Prostate gland (tissue), 2 donors: Measurements from ENCODE around the gene WFIKKN2. TPM values are rescaled to one million over a fixed set of nuclear protein-coding genes. Genes with fewer than 3 reads are reported as not detected.

Source experiments
- DNase-seq: peaks from one replicate; pipeline ENCODE4 v3.0.0-alpha.2; 2019; ENCODE audit warnings: low spot score
- H3K27ac ChIP-seq, 2 donors: fragments of 200-600 bp; sonication (generic); 2 replicates each; pipeline ENCODE4 v1.5.1; 2017 to 2019
- H3K27me3 ChIP-seq: fragments of 200-600 bp; sonication (generic); replicated peaks from 2 replicates; pipeline ENCODE4 v1.5.1; 2019; ENCODE audit not compliant: insufficient read depth
- H3K36me3 ChIP-seq, 2 donors: fragments of 200-600 bp; sonication (generic); 1 replicate in 1 of 2; 2 replicates in 1 of 2; pipeline versions ENCODE4 v1.5.1 to v1.8.1; 2017 to 2019
- H3K4me1 ChIP-seq: fragments of 200-600 bp; sonication (generic); replicated peaks from 2 replicates; pipeline ENCODE4 v1.5.1; 2019
- H3K4me3 ChIP-seq, 2 donors: fragments of 200-600 bp; sonication (generic); 2 replicates each; pipeline ENCODE4 v1.5.1; 2017 to 2019
- H3K9me3 ChIP-seq: fragments of 200-600 bp; sonication (generic); 2 replicates; pipeline ENCODE4 v1.5.1; 2017
- POLR2A ChIP-seq: fragments of 450-650 bp; IDR thresholded peaks from one replicate; pipeline ENCODE4 v1.6.1; 2016; ENCODE audit warnings: antibody characterized with exemption, mild to moderate bottlenecking
- POLR2AphosphoS5 ChIP-seq: sonication (generic); formaldehyde crosslinking; IDR thresholded peaks from one replicate; pipeline ENCODE4 v1.6.1; 2017; ENCODE audit warnings: antibody characterized with exemption
- WGBS: methylation state at CpG from one replicate; pipeline ENCODE4 v1.1.5; 2018; 5-methylcytosine and 5-hydroxymethylcytosine counted together
- intact Hi-C: fragments of 100-400 bp; cut with DNase I; formaldehyde crosslinking; loops from one replicate; pipeline ENCODE4 v1.14.2; 2022
- total RNA-seq, 2 donors: library from RNA; depleted of rRNA; stranded (reverse); fragments of >200 nt; gene quantifications; one replicate each; pipeline ENCODE4 v1.1.0, GENCODE V29; 2016
- TF ChIP-seq, protein P1 (sequence below), 4 experiments: fragments of 200-600 bp in 2 of 4; fragments of 450-650 bp in 2 of 4; sonication (generic) in 2 of 4; IDR thresholded peaks; 1 replicate in 3 of 4; 2 replicates in 1 of 4; pipeline ENCODE4 v1.5.1; 2016 to 2019; ENCODE audit warnings: antibody characterized with exemption in 4 of 4, mild to moderate bottlenecking in 2 of 4, moderate library complexity in 2 of 4

Gene WFIKKN2
- total RNA-seq, 2 donors from 2014 or later: 0.18 to 2.4 TPM

DNA sequence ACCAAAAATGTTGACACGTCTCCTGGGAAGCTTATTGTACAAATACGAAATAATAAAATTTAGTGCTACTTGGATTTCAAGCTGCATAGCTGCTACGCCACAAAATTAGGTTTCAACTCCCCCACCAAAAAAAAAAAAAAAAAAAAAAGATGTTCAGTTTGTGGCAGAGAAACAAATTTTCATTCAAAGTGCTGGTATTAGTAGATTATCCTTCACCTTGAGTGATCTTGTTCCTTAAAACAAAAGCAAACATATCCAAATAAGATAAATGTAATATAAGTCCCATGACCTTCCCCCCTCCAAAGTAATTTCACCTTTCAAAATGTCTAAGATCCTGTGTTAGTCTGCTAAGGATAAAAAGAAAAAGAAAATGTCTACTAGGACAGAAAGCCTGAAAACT, 28.5 kb downstream of the WFIKKN2 start:
- Histone ChIP-seq H3K4me1 (no peaks in the 10 kb centered on the region), H3K36me3 (no peaks in the 10 kb centered on the region), H3K4me3 (peak overlapping the region; percentile 79 to 98), H3K27ac (peak overlapping the region; percentile 100), H3K27me3 (no peaks in the 10 kb centered on the region), H3K9me3 (no peaks in the 10 kb centered on the region)
- intact Hi-C loops: loop anchor here (2.0 kb wide), 1 partner anchor 91 kb away; no protein-coding TSS in a partner anchor
- no peak for DNase-seq
- WGBS: 16% methylated on average over 3 of the region's 3 CpGs
- TF ChIP-seq POLR2A (no peak), POLR2AphosphoS5 (no peak)
- TF ChIP-seq, protein P1, sequence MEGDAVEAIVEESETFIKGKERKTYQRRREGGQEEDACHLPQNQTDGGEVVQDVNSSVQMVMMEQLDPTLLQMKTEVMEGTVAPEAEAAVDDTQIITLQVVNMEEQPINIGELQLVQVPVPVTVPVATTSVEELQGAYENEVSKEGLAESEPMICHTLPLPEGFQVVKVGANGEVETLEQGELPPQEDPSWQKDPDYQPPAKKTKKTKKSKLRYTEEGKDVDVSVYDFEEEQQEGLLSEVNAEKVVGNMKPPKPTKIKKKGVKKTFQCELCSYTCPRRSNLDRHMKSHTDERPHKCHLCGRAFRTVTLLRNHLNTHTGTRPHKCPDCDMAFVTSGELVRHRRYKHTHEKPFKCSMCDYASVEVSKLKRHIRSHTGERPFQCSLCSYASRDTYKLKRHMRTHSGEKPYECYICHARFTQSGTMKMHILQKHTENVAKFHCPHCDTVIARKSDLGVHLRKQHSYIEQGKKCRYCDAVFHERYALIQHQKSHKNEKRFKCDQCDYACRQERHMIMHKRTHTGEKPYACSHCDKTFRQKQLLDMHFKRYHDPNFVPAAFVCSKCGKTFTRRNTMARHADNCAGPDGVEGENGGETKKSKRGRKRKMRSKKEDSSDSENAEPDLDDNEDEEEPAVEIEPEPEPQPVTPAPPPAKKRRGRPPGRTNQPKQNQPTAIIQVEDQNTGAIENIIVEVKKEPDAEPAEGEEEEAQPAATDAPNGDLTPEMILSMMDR (IDR thresholded peaks at IDR 0.05): no peak

DNA sequence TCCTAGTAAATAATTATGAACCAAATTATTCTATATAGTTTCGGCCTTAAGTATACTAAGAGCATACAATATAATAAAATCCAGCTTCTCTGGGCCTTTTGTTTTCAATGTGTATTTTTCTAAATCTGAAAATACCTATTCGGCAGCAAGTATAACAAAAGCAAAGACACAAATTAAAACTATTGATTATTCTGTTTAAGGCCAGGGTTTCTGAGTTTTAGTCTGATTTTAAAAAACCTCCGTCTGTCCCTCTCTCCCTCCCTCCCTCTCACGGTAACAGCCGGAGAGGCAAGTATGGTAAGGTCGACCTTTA, 29.3 kb downstream of the WFIKKN2 start:
- Histone ChIP-seq H3K9me3 (no peaks in the 10 kb centered on the region), H3K4me1 (no peaks in the 10 kb centered on the region), H3K4me3 (peak overlapping the region; percentile 79 to 98), H3K36me3 (no peaks in the 10 kb centered on the region), H3K27me3 (no peaks in the 10 kb centered on the region), H3K27ac (peak overlapping the region; percentile 100)
- 7% methylated on average over 6 of the region's 6 CpGs for WGBS
- DNase-seq: no peak
- TF ChIP-seq POLR2AphosphoS5: no peak
- TF ChIP-seq, protein P1 (IDR thresholded peaks at IDR 0.05): peak in 1 of 4 experiments; percentile 13
- intact Hi-C loops: loop anchor here (2.0 kb wide), 1 partner anchor 90 kb away; no protein-coding TSS in a partner anchor

DNA sequence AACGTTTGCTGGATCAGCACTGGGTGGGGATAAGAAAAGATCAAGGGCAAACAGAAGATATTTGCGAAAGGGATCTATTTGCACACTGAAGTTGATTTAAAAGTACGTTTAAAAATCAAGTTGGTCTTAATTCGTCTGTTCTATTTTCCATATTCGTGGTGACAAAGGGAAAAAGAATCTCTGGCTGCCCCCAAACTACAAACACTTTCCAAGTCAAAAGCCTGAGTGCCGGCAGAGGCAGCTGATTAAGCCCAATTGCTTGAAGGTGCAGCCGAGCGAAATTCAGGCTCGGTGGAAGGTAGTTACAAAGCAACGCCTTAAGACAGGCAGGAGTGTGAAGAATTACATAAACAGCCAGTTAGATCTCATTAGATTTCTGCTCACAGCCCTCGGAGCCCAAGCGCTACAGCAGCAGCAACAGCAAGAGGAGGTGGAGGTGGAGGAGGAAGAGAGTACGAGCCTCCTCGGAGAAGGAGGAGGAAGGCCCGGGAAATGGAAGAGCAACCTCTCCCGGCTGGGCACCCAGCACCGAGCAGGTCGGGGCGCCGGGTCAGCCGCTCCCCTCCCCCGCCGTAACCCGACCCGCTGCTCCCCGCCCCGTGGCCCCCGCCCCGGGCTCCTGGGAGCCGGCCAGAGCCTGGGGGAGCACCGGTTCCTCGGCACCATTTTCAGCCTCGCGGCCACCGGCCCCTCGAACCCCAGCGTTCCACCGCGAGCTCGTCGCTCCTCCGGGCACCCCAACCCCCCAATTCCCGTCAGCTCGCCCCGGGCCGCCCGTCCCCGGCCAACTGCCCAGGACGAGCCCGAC, 29.9 kb downstream of the WFIKKN2 start:
- intact Hi-C loops: loop anchor here (2.0 kb wide), 1 partner anchor 90 kb away; no protein-coding TSS in a partner anchor
- no peaks in the 10 kb centered on the region for H3K27me3 ChIP-seq

DNA sequence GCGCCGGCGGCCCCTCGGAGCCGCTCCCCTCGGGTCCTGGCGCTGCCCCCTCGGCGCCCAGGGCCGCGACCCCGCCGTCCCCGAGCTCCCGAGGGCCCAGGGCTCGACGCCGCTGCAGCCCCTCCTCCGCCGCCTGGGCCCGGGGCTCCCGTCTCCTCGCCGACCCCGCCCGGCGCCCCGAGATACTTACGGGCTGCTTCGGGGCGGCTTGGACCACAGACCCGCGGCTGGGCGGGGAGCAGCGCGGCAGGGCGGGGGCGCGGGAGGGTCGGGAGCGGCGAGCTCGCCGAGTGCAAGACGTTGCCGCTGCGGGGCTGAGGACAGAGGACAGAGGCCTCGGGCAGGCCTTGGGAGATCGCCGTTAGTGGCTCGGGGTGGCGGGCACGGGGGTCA, 30.5 kb downstream of the WFIKKN2 start:
- H3K4me3 ChIP-seq: peak overlapping the region; percentile 79 to 98
- H3K9me3 ChIP-seq: no peaks in the 10 kb centered on the region
- H3K36me3 ChIP-seq: no peaks in the 10 kb centered on the region
- peak overlapping the region; percentile 100 for H3K27ac ChIP-seq
- no peaks in the 10 kb centered on the region for H3K27me3 ChIP-seq
- WGBS: under 1% methylated on average over 38 of the region's 53 CpGs
- no peak for TF ChIP-seq POLR2AphosphoS5
- TF ChIP-seq, protein P1 (IDR thresholded peaks at IDR 0.05): no peak
- no peak for TF ChIP-seq POLR2A
- intact Hi-C loops: loop anchor here (1.0 to 2.0 kb wide), 2 partner anchors 38 to 89 kb away; no protein-coding TSS in a partner anchor
- no peaks in the 10 kb centered on the region for H3K4me1 ChIP-seq
- DNase-seq: no peak

More for the DNA sequence above, 29.9 kb downstream of the WFIKKN2 start:
- peak; percentile 60 for TF ChIP-seq POLR2AphosphoS5
- TF ChIP-seq, protein P1 (IDR thresholded peaks at IDR 0.05): no peak
- peak; percentile 61 for TF ChIP-seq POLR2A
- Histone ChIP-seq H3K27ac (peak overlapping the region; percentile 100), H3K9me3 (no peaks in the 10 kb centered on the region), H3K4me1 (no peaks in the 10 kb centered on the region), H3K4me3 (peak overlapping the region; percentile 79 to 98), H3K36me3 (no peaks in the 10 kb centered on the region)
- DNase-seq: peak; percentile 60
- under 1% methylated on average over 43 of the region's 50 CpGs for WGBS
